Stomach (tissue), 4 donors: ENCODE data around the gene NQO2.
"Not testable (repeated sequence)": the region's sequence is repeated elsewhere in the genome, so short reads cannot be mapped to it uniquely, and the experiment has no call there.

ENCODE experiments used
- CTCF ChIP-seq, 7 experiments: fragments of 450-650 bp in 4 of 7; fragments of 200-600 bp in 3 of 7; sonication (generic) in 3 of 7; IDR thresholded peaks; one replicate each; pipeline ENCODE4 v1.5.1; 2016 to 2019; ENCODE audit warnings: antibody characterized with exemption in 7 of 7, control low read depth in 2 of 7, mild to moderate bottlenecking in 1 of 7
- POLR2A ChIP-seq, 4 donors: fragments of 450-650 bp; IDR thresholded peaks; one replicate each; pipeline ENCODE4 v1.6.1; 2016; ENCODE audit warnings: antibody characterized with exemption in 4 of 4, control low read depth in 2 of 4, mild to moderate bottlenecking in 1 of 4, moderate library complexity in 1 of 4
- POLR2AphosphoS5 ChIP-seq, 3 donors: sonication (generic); formaldehyde crosslinking; IDR thresholded peaks; one replicate each; pipeline ENCODE4 v1.6.1; 2016; ENCODE audit warnings: antibody characterized with exemption in 3 of 3

- TF ChIP-seq POLR2A, POLR2AphosphoS5, CTCF (IDR thresholded peaks at IDR 0.05): not testable (repeated sequence)
Observed at GRCh38 chr6:2972219-2972487, 27.5 kb upstream of the NQO2 start.
